Stimulated activated naive B cell treated with anti-CD40 and anti-IgM and Interleukin-4, amounts not matched to agents 10 μg/mL and 1 μg/mL and 100 μg/mL, for 72 hours (primary cell): ENCODE results near the gene DHRS12.
A peak's percentile ranks its signal among the peaks of the same experiment; 100 is the strongest.

Experiments used
- ATAC-seq, 2 donors: fragments of 150-1000 bp; cut with Tn5 transposase; replicated peaks; 2 replicates each; pipeline ENCODE4 v1.10.0; 2021; ENCODE audit warnings: moderate library complexity in 1 of 2
- DNase-seq: peaks from one replicate; pipeline ENCODE4 v3.0.0; 2021
- H3K27ac Mint-ChIP-seq: one replicate; pipeline ENCODE4 v1.8.0; 2022; ENCODE audit warnings: mild to moderate bottlenecking, mixed read lengths
- H3K27me3 Mint-ChIP-seq, 2 donors: one replicate each; pipeline ENCODE4 v1.8.0; 2022; ENCODE audit warnings: mixed read lengths in 2 of 2
- H3K36me3 Mint-ChIP-seq, 2 donors: one replicate each; pipeline ENCODE4 v1.8.0; 2022; ENCODE audit warnings: mixed read lengths in 2 of 2, mild to moderate bottlenecking in 1 of 2
- H3K4me1 Mint-ChIP-seq, 2 donors: one replicate each; pipeline ENCODE4 v1.8.0; 2022; ENCODE audit warnings: mixed read lengths in 2 of 2, mild to moderate bottlenecking in 1 of 2
- H3K4me3 Mint-ChIP-seq, 2 donors: one replicate each; pipeline ENCODE4 v1.8.0; 2022; ENCODE audit warnings: mild to moderate bottlenecking in 2 of 2, mixed read lengths in 2 of 2, moderate library complexity in 1 of 2
- H3K9me3 Mint-ChIP-seq, 2 donors: one replicate each; pipeline ENCODE4 v1.8.0; 2022; ENCODE audit warnings: mixed read lengths in 2 of 2, mild to moderate bottlenecking in 1 of 2

DHRS12 gene

GRCh38 chr13:51786425-51787265 lies 17.3 kb downstream of the DHRS12 start:
- H3K4me3 Mint-ChIP-seq, result no peak overlapping the region

GRCh38 chr13:51785712-51786424 lies 18.1 kb downstream of the DHRS12 start:
- no peaks in the 10 kb centered on the region for H3K27me3 Mint-ChIP-seq
- no peak for DNase-seq
- H3K9me3 Mint-ChIP-seq, result no peaks in the 10 kb centered on the region
- peaks cover 11 to 15% of the 10 kb centered on the region in 2 donors for H3K36me3 Mint-ChIP-seq
- H3K27ac Mint-ChIP-seq, result no peak overlapping the region
- no peak overlapping the region for H3K4me3 Mint-ChIP-seq
- ATAC-seq, result no peak
- H3K4me1 Mint-ChIP-seq, result peaks cover 13 to 14% of the 10 kb centered on the region in 2 donors

More at GRCh38 chr13:51786425-51787265, 17.3 kb downstream of the DHRS12 start:
- no peak for DNase-seq
- no peak overlapping the region for H3K27ac Mint-ChIP-seq
- H3K36me3 Mint-ChIP-seq, result peaks cover 13 to 14% of the 10 kb centered on the region in 2 donors
- no peaks in the 10 kb centered on the region for H3K9me3 Mint-ChIP-seq
- peaks cover 9 to 10% of the 10 kb centered on the region in 2 donors for H3K4me1 Mint-ChIP-seq
- H3K27me3 Mint-ChIP-seq, result no peaks in the 10 kb centered on the region
- ATAC-seq, result no peak

- Mint-ChIP-seq H3K9me3 (no peaks in the 10 kb centered on the region), H3K27ac (peak overlapping the region; percentile 80)
Observed at GRCh38 chr13:51784097-51784496, 19.9 kb downstream of the DHRS12 start.

GRCh38 chr13:51783428-51784094 lies 20.4 kb downstream of the DHRS12 start:
- peaks cover 0 to 5% of the 10 kb centered on the region in 2 donors for H3K27me3 Mint-ChIP-seq
- ATAC-seq, result no peak
- H3K27ac Mint-ChIP-seq, result peak overlapping the region; percentile 80
- peaks cover 9 to 11% of the 10 kb centered on the region in 2 donors for H3K36me3 Mint-ChIP-seq
- peaks cover 17 to 20% of the 10 kb centered on the region in 2 donors for H3K4me1 Mint-ChIP-seq
- DNase-seq, result no peak
- no peaks in the 10 kb centered on the region for H3K9me3 Mint-ChIP-seq
- H3K4me3 Mint-ChIP-seq, result no peak overlapping the region

More at GRCh38 chr13:51784097-51784496, 19.9 kb downstream of the DHRS12 start:
- H3K27me3 Mint-ChIP-seq, result peaks cover 0 to 3% of the 10 kb centered on the region in 2 donors
- peaks cover 10 to 12% of the 10 kb centered on the region in 2 donors for H3K36me3 Mint-ChIP-seq
- no peak overlapping the region for H3K4me3 Mint-ChIP-seq
- DNase-seq (no peak), ATAC-seq (no peak)
- peaks cover 17 to 19% of the 10 kb centered on the region in 2 donors for H3K4me1 Mint-ChIP-seq

GRCh38 chr13:51782026-51782710 lies 21.8 kb downstream of the DHRS12 start:
- no peaks in the 10 kb centered on the region for H3K9me3 Mint-ChIP-seq
- DNase-seq (no peak), ATAC-seq (no peak)
- peaks cover 9 to 11% of the 10 kb centered on the region in 2 donors for H3K36me3 Mint-ChIP-seq
- H3K27ac Mint-ChIP-seq, result no peak overlapping the region
- H3K4me3 Mint-ChIP-seq, result no peak overlapping the region
- peaks cover 0 to 5% of the 10 kb centered on the region in 2 donors for H3K27me3 Mint-ChIP-seq
- peaks cover 18 to 28% of the 10 kb centered on the region in 2 donors for H3K4me1 Mint-ChIP-seq

- Mint-ChIP-seq H3K4me3 (no peak overlapping the region), H3K9me3 (no peaks in the 10 kb centered on the region), H3K27ac (peak overlapping the region; percentile 20), H3K4me1 (peaks cover 18 to 28% of the 10 kb centered on the region in 2 donors), H3K36me3 (peaks cover 9 to 11% of the 10 kb centered on the region in 2 donors), H3K27me3 (peaks cover 0 to 5% of the 10 kb centered on the region in 2 donors)
- DNase-seq (no peak), ATAC-seq (peak; percentile 70 to 77)
Observed at GRCh38 chr13:51781246-51782022, 22.5 kb downstream of the DHRS12 start.

GRCh38 chr13:51780099-51780498 lies 23.9 kb downstream of the DHRS12 start:
- peaks cover 18 to 28% of the 10 kb centered on the region in 2 donors for H3K4me1 Mint-ChIP-seq
- peaks cover 9 to 11% of the 10 kb centered on the region in 2 donors for H3K36me3 Mint-ChIP-seq
- H3K27me3 Mint-ChIP-seq, result peaks cover 0 to 5% of the 10 kb centered on the region in 2 donors
- ATAC-seq (no peak), DNase-seq (no peak)
- no peak overlapping the region for H3K4me3 Mint-ChIP-seq
- no peaks in the 10 kb centered on the region for H3K9me3 Mint-ChIP-seq
- no peak overlapping the region for H3K27ac Mint-ChIP-seq

- Mint-ChIP-seq H3K27ac (no peak overlapping the region), H3K27me3 (peaks cover 0 to 5% of the 10 kb centered on the region in 2 donors)
- peak in 1 of 2 donors; percentile 23 for ATAC-seq
Observed at GRCh38 chr13:51778392-51778791, 25.6 kb downstream of the DHRS12 start.

GRCh38 chr13:51777921-51778320 lies 26.0 kb downstream of the DHRS12 start:
- ATAC-seq (no peak), DNase-seq (no peak)
- H3K27me3 Mint-ChIP-seq, result peaks cover 0 to 5% of the 10 kb centered on the region in 2 donors
- no peak overlapping the region for H3K4me3 Mint-ChIP-seq
- peaks cover 18 to 28% of the 10 kb centered on the region in 2 donors for H3K4me1 Mint-ChIP-seq
- H3K9me3 Mint-ChIP-seq, result no peaks in the 10 kb centered on the region
- no peak overlapping the region for H3K27ac Mint-ChIP-seq
- peaks cover 9 to 11% of the 10 kb centered on the region in 2 donors for H3K36me3 Mint-ChIP-seq

More at GRCh38 chr13:51778392-51778791, 25.6 kb downstream of the DHRS12 start:
- Mint-ChIP-seq H3K9me3 (no peaks in the 10 kb centered on the region), H3K4me3 (peak overlapping the region in 1 of 2 donors; percentile 7), H3K36me3 (peaks cover 9 to 11% of the 10 kb centered on the region in 2 donors), H3K4me1 (peaks cover 18 to 28% of the 10 kb centered on the region in 2 donors)
- DNase-seq, result no peak

- H3K9me3 Mint-ChIP-seq, result no peaks in the 10 kb centered on the region
- ATAC-seq (no peak), DNase-seq (no peak)
- H3K27me3 Mint-ChIP-seq, result peaks cover 0 to 5% of the 10 kb centered on the region in 2 donors
- peaks cover 9 to 17% of the 10 kb centered on the region in 2 donors for H3K4me1 Mint-ChIP-seq
- peaks cover 10% of the 10 kb centered on the region in 2 donors for H3K36me3 Mint-ChIP-seq
- H3K27ac Mint-ChIP-seq, result no peak overlapping the region
- no peak overlapping the region for H3K4me3 Mint-ChIP-seq
Observed at GRCh38 chr13:51776179-51776578, 27.8 kb downstream of the DHRS12 start.

- DNase-seq, result no peak
- H3K27me3 Mint-ChIP-seq, result no peaks in the 10 kb centered on the region
Observed at GRCh38 chr13:51773515-51773914, 30.4 kb downstream of the DHRS12 start.

GRCh38 chr13:51772781-51773180 lies 31.2 kb downstream of the DHRS12 start:
- H3K9me3 Mint-ChIP-seq, result no peaks in the 10 kb centered on the region
- H3K4me1 Mint-ChIP-seq, result peaks cover 8 to 9% of the 10 kb centered on the region in 2 donors
- peak overlapping the region; percentile 11 for H3K27ac Mint-ChIP-seq
- H3K36me3 Mint-ChIP-seq, result peaks cover 10 to 14% of the 10 kb centered on the region in 2 donors
- H3K4me3 Mint-ChIP-seq, result no peak overlapping the region
- H3K27me3 Mint-ChIP-seq, result no peaks in the 10 kb centered on the region
- no peak for DNase-seq
- no peak for ATAC-seq

More at GRCh38 chr13:51773515-51773914, 30.4 kb downstream of the DHRS12 start:
- H3K27ac Mint-ChIP-seq, result no peak overlapping the region
- H3K4me3 Mint-ChIP-seq, result no peak overlapping the region
- H3K9me3 Mint-ChIP-seq, result no peaks in the 10 kb centered on the region
- H3K4me1 Mint-ChIP-seq, result peaks cover 10 to 11% of the 10 kb centered on the region in 2 donors
- no peak for ATAC-seq
- H3K36me3 Mint-ChIP-seq, result peaks cover 6 to 11% of the 10 kb centered on the region in 2 donors

GRCh38 chr13:51772105-51772455 lies 31.9 kb downstream of the DHRS12 start:
- ATAC-seq, result no peak
- H3K27me3 Mint-ChIP-seq, result no peaks in the 10 kb centered on the region
- H3K4me3 Mint-ChIP-seq, result no peak overlapping the region
- H3K27ac Mint-ChIP-seq, result peak overlapping the region; percentile 43
- H3K9me3 Mint-ChIP-seq, result no peaks in the 10 kb centered on the region
- H3K36me3 Mint-ChIP-seq, result peaks cover 10 to 18% of the 10 kb centered on the region in 2 donors
- DNase-seq, result no peak
- peaks cover 8 to 9% of the 10 kb centered on the region in 2 donors for H3K4me1 Mint-ChIP-seq
